ENCODE data around the gene ZFAND3.
A peak's percentile ranks its signal among the peaks of the same experiment; 100 is the strongest.

ZFAND3 gene

GRCh38 chr6:37819177-37819801, at the start of gene ZFAND3:
ZFAND3 (plus strand) TSS chr6:37819727; CDS start chr6:37819946, 219 bp downstream.
- DNase-seq: peak; percentile 95

- DNase-seq: no peak
Measured at GRCh38 chr6:37774028-37774680, 45.4 kb upstream of the ZFAND3 start.

- no peak for DNase-seq
Measured at GRCh38 chr6:37776566-37776965, 43.0 kb upstream of the ZFAND3 start.

DNA sequence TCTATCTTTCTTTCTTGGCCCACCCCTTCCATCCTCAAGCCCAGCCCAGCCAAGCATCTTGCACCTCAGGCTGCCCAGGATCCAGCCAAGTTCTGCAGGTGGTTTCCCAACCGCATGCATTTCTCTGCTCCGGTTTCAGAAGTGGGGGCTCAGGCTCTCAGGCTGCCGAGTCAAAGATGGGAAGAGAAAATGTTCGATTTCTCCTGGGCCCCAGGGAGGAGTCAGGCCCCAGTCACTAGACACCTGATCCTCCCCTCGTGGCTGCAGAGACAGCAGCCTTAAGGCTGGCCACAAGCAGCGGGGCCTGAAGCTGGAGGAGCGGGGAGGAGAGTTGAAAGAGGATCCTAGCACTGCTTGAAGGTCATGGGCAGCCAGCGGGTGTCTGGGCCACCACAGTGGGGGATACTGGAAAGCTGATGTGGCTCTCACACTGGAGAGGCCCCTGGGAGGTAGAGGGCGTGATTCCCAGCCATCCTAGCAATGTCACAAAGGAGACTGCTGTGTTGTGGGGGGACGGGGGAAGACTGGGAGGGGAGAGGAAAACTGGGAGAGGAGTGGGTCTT, 42.2 kb upstream of the ZFAND3 start:
- no peak for DNase-seq

DNA sequence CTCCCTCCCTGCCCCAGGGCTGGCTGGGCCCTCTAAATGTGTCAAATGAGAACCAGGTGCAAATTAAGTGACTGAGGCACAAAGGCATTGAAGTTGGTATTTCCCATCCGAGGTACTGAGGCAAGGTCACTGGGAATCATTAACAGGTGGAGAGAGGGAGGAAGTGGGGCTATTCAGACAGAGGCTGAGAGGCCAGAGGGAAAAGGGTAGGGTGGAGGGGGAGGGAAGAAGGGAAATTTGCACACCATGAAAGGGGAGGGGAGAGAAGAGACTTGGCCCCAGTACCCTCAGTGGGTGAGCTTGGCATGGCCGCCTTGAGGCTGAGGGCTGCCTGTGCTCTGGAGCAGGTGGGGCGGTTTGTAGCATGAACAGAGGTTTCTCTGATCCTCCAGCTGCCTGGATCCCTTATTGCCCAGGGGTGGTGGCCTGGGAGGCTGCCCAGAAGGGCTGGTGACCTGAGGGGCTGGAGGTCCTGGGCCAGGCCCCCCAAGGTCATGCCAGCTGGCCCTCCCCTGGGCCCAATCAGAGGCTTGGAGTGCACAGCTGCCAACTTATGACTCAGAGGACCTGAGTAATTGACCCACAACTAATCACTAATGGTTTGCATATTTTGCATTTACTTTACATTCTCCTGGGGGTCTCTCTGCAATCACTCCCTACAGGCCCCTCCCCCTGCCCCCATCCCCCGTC, 40.3 kb upstream of the ZFAND3 start:
- no peak for DNase-seq

GRCh38 chr6:37779902-37780628, 39.5 kb upstream of the ZFAND3 start:
- DNase-seq: no peak

- no peak for DNase-seq
Measured at GRCh38 chr6:37781788-37782187, 37.7 kb upstream of the ZFAND3 start.

GRCh38 chr6:37783025-37783855, 36.3 kb upstream of the ZFAND3 start:
- DNase-seq: no peak

- no peak for DNase-seq
Measured at GRCh38 chr6:37783856-37784584, 35.5 kb upstream of the ZFAND3 start.

- DNase-seq: no peak
Measured at GRCh38 chr6:37784585-37784967, 35.0 kb upstream of the ZFAND3 start.

DNA sequence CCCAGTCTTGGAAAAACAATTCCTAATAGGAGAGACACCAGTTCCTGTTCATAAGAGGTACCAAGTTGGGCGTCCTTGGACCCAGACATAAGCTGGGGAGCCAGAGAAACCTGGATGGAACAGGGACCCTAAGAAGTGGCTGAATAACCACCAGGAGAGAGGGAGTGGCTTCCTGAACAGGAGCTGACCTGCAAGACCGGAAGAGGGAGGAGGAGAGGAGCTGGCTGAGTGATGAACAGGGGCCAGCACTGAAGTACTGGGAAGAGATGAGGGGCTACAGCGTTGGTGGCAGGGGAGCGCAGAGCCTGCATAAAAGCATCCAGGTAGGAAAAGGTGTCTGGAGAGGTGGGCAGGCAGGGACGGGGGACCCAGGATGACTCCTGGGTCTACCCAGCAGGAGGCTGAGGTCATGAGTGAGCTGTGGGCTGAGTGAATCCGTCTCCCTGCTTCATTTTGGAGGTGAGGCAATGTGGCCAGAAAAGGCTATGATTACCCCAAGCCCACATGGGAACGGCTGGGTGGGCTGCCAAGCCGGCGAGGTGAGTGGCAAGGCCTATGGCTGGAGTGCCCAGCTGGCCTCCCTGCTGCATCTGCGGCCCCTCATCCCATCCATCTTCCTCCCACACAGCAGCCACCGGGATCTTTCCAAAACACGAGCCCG, 34.4 kb upstream of the ZFAND3 start:
- no peak for DNase-seq

DNA sequence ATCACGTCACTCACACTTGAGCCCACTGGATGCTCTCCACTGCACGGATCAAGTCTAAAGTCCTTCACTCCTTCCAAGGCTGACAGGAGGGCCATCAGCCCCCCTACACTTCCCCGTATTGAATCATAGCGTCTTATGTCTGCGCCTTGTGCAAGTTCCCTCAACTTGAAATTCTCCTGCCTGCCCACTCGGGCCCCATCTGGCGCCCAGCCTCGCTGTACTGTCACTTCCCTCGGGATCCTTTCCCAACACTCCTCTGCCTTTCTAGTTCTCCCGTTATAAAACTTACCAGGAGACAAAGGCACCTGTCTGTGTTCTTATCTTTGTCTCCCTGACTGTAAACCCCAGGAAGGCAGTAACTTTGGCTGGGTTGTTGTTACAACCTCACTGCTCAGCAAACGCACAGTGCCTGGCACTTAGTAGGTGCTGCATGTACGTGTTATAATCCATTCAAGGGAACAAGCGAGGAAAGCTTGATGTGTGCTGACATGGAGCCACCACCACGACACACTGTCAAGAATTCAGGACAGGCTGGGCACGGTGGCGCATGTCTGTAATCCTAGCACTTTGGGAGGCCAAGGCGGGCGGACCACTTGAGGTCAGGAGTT, 33.8 kb upstream of the ZFAND3 start:
- no peak for DNase-seq

GRCh38 chr6:37787216-37787615, 32.3 kb upstream of the ZFAND3 start:
- DNase-seq: no peak

DNA sequence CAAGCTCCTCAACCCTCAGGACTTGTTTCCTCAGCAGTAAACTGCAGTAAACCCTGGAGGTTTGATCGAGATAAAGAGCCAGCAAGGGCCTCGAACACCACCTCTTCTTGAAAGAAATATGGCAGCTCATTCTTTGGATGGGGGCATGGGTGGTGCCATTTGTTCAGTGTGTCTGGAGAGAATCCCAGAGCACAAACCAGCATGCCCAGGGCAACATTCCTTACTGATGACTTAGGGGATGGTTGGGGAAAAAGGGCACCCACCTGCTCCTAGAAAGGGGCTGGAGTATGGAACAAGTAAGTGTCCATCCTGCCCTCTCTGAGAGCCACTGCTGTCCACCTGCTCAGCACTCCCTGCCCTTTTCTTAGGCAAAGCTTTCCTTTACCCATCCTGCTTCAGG, 31.3 kb upstream of the ZFAND3 start:
- DNase-seq: no peak

- peak; percentile 80 for DNase-seq
Measured at GRCh38 chr6:37791156-37791919, 28.2 kb upstream of the ZFAND3 start.

DNA sequence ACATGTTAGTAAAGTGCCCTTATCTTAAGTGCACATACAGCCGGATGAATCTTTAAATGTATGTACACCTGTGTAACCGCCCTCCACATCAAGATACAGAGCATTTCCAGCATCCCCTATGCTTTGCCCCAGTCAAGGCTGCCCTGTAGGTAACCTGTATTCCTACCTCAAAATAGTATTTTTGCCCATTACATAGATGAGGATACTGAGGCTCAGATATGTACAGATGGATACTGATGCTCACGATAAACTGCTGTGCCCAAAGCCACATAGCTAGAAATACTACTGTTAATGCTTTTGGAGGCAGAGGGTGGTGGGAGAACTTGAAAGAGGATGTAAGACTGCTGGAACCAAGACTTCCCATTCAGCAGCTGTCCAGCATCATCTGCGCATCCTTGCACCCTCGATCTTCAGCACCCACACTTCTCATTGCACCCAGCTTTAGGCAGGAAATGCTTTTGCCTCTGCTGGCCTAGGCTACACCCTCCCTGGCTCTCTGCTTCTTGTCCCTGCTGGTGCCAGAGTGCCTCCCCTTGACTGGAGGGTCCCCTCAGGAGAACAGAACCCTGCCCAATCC, 27.0 kb upstream of the ZFAND3 start:
- DNase-seq: no peak

GRCh38 chr6:37793067-37793466, 26.5 kb upstream of the ZFAND3 start:
- no peak for DNase-seq

DNA sequence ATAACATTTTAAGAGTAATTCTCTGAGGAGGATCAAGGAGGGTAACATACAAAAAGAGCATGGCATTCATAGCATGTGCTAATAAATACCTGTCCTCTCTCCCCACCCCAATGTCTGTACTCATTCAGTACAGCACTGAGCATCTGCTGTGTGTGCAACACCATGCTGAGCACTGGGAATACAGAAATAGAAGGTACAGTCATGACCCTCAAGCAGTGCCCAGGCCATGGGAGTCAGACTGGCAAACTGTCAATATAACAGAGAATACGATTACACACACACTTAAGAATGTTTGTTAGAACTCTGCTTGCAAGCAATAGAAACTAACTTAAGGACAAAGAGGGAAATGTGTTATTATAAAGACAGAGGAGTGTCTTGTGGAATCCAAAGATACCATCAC, 24.7 kb upstream of the ZFAND3 start:
- DNase-seq: no peak

Measured in CD4-positive, alpha-beta T cell treated with Interleukin-4 for 4 hours (primary cell).